Measurements from ENCODE around the gene SETD1A.

The SETD1A gene

DNA sequence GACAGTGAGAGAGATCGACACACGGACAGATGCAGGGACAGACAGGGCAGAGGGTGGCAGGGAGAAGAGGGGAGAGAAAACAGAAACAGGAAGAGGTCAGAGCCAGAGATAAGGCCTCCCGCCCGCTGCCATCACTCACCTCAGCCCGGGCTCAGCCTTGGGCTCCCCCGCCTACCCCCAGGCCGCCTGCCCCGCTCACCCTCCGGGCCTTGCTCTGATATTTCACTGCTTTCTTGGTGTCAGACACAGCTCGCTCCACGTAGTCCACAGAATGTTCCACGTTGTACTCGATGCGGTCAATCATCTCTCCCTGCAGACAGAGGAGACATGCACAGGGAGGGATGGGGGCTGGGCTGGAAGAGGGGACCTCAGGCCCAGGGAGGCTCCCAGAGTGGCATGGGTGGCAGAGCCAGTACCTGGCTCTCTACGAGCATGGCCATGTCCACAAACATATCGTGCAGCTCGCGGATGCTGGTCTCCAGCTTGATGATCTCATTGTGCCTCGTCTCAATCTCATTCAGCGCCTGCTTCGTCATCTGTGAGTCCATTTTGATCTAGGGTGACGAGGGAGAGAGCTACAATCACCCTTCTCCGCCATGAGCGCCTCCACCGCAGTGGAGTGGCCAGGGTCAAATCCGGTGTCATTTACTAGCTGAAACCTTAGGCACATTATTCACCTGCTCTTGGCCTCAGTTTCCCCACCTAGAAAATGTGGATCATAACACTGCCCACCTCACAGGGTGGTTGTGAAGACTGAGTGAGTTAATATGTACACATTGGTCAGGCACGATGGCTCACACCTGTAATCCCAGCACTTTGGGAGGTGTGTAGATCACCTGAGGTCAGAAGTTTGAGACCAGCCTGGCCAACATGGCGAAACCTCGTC, 35.6 kb downstream of the SETD1A start:
- DNase-seq (ENCODE audit: extremely low read depth, low read depth) = no peak

DNA sequence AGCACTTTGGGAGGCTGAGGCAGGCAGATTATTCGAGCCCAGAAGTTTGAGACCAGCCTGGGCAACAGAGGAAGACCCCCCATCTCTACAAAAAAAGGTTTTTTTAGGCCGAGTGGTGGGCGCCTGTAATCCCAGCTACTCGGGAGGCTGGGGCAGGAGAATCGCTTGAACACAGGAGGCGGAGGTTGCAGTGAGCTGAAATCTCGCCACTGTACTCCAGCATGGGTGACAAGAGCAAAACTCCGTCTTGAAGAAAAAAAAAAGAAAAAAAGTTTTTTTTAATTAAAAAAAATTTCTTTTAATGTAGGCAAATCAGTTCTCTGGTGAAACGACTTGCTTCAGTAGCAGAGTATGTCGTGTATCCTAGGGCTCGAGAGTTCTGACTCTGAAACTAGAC, 38.4 kb downstream of the SETD1A start:
- H3K4me3 ChIP-seq (replicated peaks; ENCODE audit: low read depth, low read length) = no peak overlapping the region
- TF ChIP-seq, protein P1, sequence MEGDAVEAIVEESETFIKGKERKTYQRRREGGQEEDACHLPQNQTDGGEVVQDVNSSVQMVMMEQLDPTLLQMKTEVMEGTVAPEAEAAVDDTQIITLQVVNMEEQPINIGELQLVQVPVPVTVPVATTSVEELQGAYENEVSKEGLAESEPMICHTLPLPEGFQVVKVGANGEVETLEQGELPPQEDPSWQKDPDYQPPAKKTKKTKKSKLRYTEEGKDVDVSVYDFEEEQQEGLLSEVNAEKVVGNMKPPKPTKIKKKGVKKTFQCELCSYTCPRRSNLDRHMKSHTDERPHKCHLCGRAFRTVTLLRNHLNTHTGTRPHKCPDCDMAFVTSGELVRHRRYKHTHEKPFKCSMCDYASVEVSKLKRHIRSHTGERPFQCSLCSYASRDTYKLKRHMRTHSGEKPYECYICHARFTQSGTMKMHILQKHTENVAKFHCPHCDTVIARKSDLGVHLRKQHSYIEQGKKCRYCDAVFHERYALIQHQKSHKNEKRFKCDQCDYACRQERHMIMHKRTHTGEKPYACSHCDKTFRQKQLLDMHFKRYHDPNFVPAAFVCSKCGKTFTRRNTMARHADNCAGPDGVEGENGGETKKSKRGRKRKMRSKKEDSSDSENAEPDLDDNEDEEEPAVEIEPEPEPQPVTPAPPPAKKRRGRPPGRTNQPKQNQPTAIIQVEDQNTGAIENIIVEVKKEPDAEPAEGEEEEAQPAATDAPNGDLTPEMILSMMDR (IDR thresholded peaks at IDR 0.05; ENCODE audit: low read depth, low read length, missing control alignments) = no peak
- DNase-seq (ENCODE audit: extremely low read depth, low read depth) = no peak

More for the DNA sequence above, 35.6 kb downstream of the SETD1A start:
- H3K4me3 ChIP-seq (replicated peaks; ENCODE audit: low read depth, low read length) = no peak overlapping the region
- TF ChIP-seq, protein P1 (IDR thresholded peaks at IDR 0.05; ENCODE audit: low read depth, low read length, missing control alignments) = no peak

DNA sequence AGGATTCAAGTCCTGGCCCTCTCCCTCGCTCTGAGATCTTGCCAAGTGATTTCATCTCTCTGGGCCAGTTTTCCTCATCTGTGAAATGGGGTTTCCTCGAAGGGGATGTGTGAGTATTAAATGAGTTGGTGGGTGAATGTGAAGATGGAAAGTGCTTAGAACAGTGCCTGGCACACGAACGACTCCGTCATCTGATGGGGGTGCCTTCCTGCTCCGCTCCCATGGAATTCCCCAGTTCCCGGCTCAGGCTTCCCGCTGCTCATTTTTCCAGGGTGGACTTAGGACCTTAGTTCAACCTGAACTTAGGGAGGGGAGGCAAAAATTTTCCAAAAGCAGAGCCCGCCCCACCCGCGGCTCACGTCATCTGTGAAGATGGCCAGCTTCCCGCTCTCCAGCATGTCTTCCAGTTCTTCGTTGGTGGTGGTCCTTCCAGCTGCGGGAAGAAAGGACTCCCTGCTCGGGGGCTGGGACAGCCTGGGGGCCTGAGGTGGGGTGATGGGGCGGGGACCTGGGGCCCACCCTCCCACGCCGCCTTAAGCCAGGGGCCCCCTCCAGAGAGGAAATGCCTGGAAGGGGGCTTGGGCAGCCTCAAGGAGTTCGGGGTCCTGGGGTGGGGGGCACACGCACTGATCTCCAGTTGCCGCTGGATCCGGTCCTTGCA, 38.9 kb downstream of the SETD1A start:
- H3K4me3 ChIP-seq (replicated peaks; ENCODE audit: low read depth, low read length) = peak overlapping the region; percentile 53
- no peak for DNase-seq (ENCODE audit: extremely low read depth, low read depth)

DNA sequence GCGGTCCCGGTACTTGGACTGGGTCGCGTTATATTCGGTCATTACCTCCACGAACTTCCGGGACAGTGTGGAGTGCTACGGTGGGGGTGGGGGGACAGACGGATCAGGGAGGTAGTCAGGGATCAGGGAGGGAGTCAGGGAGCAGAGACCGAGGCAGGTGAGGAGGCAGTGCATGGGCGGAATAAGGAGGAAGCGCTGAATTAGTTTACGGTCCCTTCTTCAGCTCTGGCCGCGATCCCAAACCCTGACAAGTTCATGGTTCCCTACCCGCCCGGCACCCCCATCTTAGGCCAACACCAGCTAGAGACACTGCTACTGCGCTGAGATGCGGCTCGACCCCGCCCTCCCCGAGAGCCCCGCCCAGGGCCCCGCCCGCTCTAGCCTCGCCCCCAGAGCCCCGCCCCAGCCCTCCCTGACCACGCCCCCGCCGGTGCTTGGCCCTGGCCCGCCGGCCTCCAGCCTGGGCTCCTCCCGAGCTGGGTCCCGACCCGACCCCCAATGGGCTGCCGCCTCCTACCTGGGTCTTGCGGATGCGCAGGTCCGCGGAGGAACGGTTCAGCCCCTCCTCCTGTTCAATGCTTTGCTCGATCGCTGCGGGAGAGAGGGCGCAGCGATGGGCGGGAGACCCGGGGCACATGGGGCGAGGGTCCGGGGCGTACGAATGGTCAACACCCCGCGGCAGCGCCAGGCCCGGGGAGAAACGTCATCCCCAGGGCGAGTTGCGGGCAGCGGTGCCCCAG, 39.6 kb downstream of the SETD1A start:
- peak; percentile 45 for DNase-seq (ENCODE audit: extremely low read depth, low read depth)
- H3K4me3 ChIP-seq (replicated peaks; ENCODE audit: low read depth, low read length) = peak overlapping the region; percentile 53

More for the DNA sequence above, 38.9 kb downstream of the SETD1A start:
- TF ChIP-seq, protein P1 (IDR thresholded peaks at IDR 0.05; ENCODE audit: low read depth, low read length, missing control alignments) = no peak

DNA sequence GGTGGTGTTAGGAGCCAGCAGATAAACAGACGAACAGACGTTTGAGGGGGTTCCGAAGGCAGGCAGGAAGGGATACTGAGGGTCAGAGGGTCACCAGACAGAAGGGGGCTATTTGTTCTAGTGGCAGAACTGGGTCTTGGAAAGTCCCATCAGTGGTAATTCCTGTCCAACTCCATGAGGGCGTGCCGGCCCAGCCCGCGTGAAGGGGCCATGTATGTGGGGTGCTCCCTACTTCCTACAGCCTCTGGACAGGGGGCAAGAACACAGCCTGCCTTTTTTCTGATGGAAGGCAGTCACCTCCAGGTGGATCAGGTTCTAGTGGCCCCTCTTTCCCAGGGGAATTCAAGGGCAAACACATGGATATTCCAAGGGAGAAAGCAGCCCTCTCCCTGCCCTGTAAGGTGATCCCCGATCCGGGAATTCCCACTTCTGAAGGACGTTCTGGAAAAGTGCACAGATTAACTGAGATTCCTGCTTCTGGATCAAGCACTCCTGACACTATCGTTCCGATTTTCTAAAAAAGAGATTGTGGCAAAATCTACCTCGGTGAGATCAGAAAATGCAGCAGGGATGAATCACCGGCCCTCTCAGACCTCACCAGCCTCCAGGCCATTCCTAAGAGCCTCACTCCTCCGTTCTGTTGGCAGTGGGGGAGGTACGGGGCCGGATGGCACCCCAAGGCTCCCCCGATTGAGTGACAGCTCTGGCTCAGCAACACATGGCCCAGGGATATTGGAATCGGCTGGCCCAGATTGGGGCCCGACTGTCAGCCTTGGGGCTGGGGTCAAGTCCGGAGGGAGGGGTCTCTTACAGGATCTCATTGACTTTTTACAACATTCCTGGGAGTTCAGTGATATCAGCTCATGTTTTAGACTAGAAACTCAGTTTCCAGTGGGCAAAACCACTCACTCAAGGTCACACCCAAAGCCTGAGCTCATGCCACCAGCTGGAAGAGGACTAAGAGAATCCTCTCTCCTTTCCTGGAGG, 40.5 kb downstream of the SETD1A start:
- TF ChIP-seq, protein P1 (IDR thresholded peaks at IDR 0.05; ENCODE audit: low read depth, low read length, missing control alignments) = no peak
- peak overlapping the region; percentile 53 for H3K4me3 ChIP-seq (replicated peaks; ENCODE audit: low read depth, low read length)
- peak; percentile 40 for DNase-seq (ENCODE audit: extremely low read depth, low read depth)

More for the DNA sequence above, 39.6 kb downstream of the SETD1A start:
- TF ChIP-seq, protein P1 (IDR thresholded peaks at IDR 0.05; ENCODE audit: low read depth, low read length, missing control alignments) = no peak

All from HFF-Myc (cell line).